B cell (primary cell): ENCODE results near the gene IL9. TPM values are rescaled to one million over a fixed set of nuclear protein-coding genes. Genes with fewer than 3 reads are reported as not detected.

Experiments used
- ATAC-seq: fragments of 200-7000 bp; cut with Tn5 transposase; one replicate; pipeline ENCODE4 v1.10.0; 2021; ENCODE audit warnings: low read depth, mild to moderate bottlenecking, moderate number of reproducible peaks, moderate library complexity
- CTCF ChIA-PET: fragments of 350-600 bp; sonication (Branson Sonifier 250); formaldehyde crosslinking; loops from one replicate; lab custom pipeline; 2021; ENCODE audit warnings: antibody characterized with exemption, inconsistent platforms; lab: Charles Lee
- POLR2A ChIA-PET: fragments of 350-600 bp; sonication (Branson Sonifier 250); formaldehyde crosslinking; loops from one replicate; lab custom pipeline; 2021; ENCODE audit warnings: antibody characterized with exemption; lab: Charles Lee
- DNase-seq: peaks from one replicate; pipeline ENCODE4 v3.0.0; 2013
- H2AFZ ChIP-seq: 2 replicates; pipeline ENCODE4 v1.6.1; 2012; ENCODE audit warnings: mild to moderate bottlenecking, low read depth, low read length; ENCODE audit not compliant: insufficient read depth, poor library complexity, severe bottlenecking
- H3K27ac ChIP-seq, 2 donors: 1 replicate in 1 of 2; 2 replicates in 1 of 2; pipeline ENCODE4 v1.5.1; 2012 to 2013; ENCODE audit warnings: low read length in 2 of 2, mild to moderate bottlenecking in 2 of 2, moderate library complexity in 1 of 2
- H3K27me3 ChIP-seq, 4 experiments: fragments of 200-600 bp in 1 of 4; sonication (generic) in 1 of 4; replicated peaks in 1 of 4; 1 replicate in 2 of 4; 2 replicates in 2 of 4; pipeline versions ENCODE4 v1.6.1 to v1.7.0; 2013 to 2016; ENCODE audit warnings: low read length in 3 of 4, mild to moderate bottlenecking in 2 of 4, mixed read lengths in 1 of 4, moderate library complexity in 1 of 4; ENCODE audit not compliant: insufficient read depth in 4 of 4, control insufficient read depth in 3 of 4; ENCODE audit errors: control extremely low read depth in 1 of 4
- H3K36me3 ChIP-seq, 2 experiments: replicated peaks in 1 of 2; 1 replicate in 1 of 2; 2 replicates in 1 of 2; pipeline versions ENCODE4 v1.6.1 to v1.7.1; 2013; ENCODE audit warnings: low read length in 1 of 2; ENCODE audit not compliant: insufficient read depth in 2 of 2, control insufficient read depth in 1 of 2; ENCODE audit errors: control extremely low read depth in 1 of 2, extremely low read depth in 1 of 2
- H3K4me1 ChIP-seq, 2 donors: fragments of 200-600 bp in 1 of 2; sonication (generic) in 1 of 2; 1 replicate in 1 of 2; 2 replicates in 1 of 2; pipeline versions ENCODE4 v1.5.1 to v1.6.1; 2013 to 2017; ENCODE audit warnings: low read length in 2 of 2; ENCODE audit not compliant: control insufficient read depth in 2 of 2, insufficient read depth in 2 of 2
- H3K4me2 ChIP-seq: replicated peaks from 2 replicates; pipeline ENCODE3; 2012; ENCODE audit warnings: mild to moderate bottlenecking, low read depth, low read length; ENCODE audit not compliant: poor library complexity, severe bottlenecking
- H3K4me3 ChIP-seq, 5 experiments: fragments of 200-600 bp in 1 of 5; sonication (generic) in 1 of 5; 1 replicate in 3 of 5; 2 replicates in 2 of 5; pipeline versions ENCODE4 v1.5.1 to v1.7.0; 2011 to 2016; ENCODE audit warnings: low read length in 4 of 5, mild to moderate bottlenecking in 4 of 5, low read depth in 2 of 5, control low read depth in 1 of 5, moderate library complexity in 1 of 5; ENCODE audit not compliant: insufficient read depth in 1 of 5; ENCODE audit errors: control extremely low read depth in 1 of 5, extremely low read depth in 1 of 5
- H3K79me2 ChIP-seq: fragments of 200-600 bp; sonication (generic); one replicate; pipeline ENCODE4 v1.6.0; 2016; ENCODE audit warnings: low read length; ENCODE audit not compliant: control insufficient read depth, insufficient read depth
- H3K9ac ChIP-seq: fragments of 200-600 bp; sonication (generic); 2 replicates; pipeline ENCODE4 v1.6.1; 2017; ENCODE audit warnings: mild to moderate bottlenecking, low read length, moderate library complexity
- H3K9me3 ChIP-seq, 3 donors: one replicate each; pipeline versions ENCODE4 v1.6.1 to v1.7.1; 2013; ENCODE audit warnings: low read length in 2 of 3; ENCODE audit not compliant: control insufficient read depth in 2 of 3, insufficient read depth in 1 of 3; ENCODE audit errors: control extremely low read depth in 1 of 3
- H4K20me1 ChIP-seq: 2 replicates; pipeline ENCODE4 v1.6.0; 2012; ENCODE audit warnings: mild to moderate bottlenecking, low read length; ENCODE audit not compliant: insufficient read depth, control insufficient read depth, poor library complexity, severe bottlenecking
- H3K27ac Mint-ChIP-seq: one replicate; pipeline ENCODE4 v1.8.0; 2021; ENCODE audit warnings: mixed read lengths
- H3K27me3 Mint-ChIP-seq: one replicate; pipeline ENCODE4 v1.8.0; 2021; ENCODE audit warnings: mixed read lengths
- H3K4me1 Mint-ChIP-seq: one replicate; pipeline ENCODE4 v1.8.0; 2021; ENCODE audit warnings: mixed read lengths
- H3K4me3 Mint-ChIP-seq: one replicate; pipeline ENCODE4 v1.8.0; 2021; ENCODE audit warnings: mixed read lengths
- H3K9me3 Mint-ChIP-seq: one replicate; pipeline ENCODE4 v1.8.0; 2022; ENCODE audit warnings: mixed read lengths; ENCODE audit not compliant: insufficient read depth
- EZH2 ChIP-seq: IDR thresholded peaks from 2 replicates; pipeline ENCODE4 v1.6.1; 2012; ENCODE audit warnings: borderline replicate concordance, low read depth, mild to moderate bottlenecking, moderate library complexity, low read length; ENCODE audit not compliant: insufficient read depth, poor library complexity, severe bottlenecking
- WGBS: methylation state at CpG from one replicate; pipeline ENCODE4 v1.1.5; 2013; ENCODE audit warnings: missing lambda C conversion rate; ENCODE audit not compliant: insufficient coverage; 5-methylcytosine and 5-hydroxymethylcytosine counted together
- intact Hi-C: fragments of 100-400 bp; cut with micrococcal nuclease; formaldehyde crosslinking; loops from one replicate; pipeline ENCODE4 v1.10.0; 2022
- polyA plus RNA-seq: library from polyadenylated mRNA; depleted of rRNA; stranded (reverse); fragments of >200 nt; gene quantifications from 2 replicates; pipeline ENCODE4 v1.2.3, GENCODE V29; 2012
- total RNA-seq, 2 donors: library from RNA; stranded (reverse); fragments of 120-200 nt in 1 of 2; gene quantifications; 1 replicate in 1 of 2; 2 replicates in 1 of 2; pipeline versions ENCODE4 v1.2.3 to v1.2.4, GENCODE V29; 2013 to 2022
- TF ChIP-seq, protein P1 (sequence below): fragments of 200-600 bp; IDR thresholded peaks from one replicate; pipeline ENCODE4 v1.8.0; 2022; ENCODE audit warnings: antibody characterized with exemption, mild to moderate bottlenecking

The IL9 gene
- total and polyA plus RNA-seq, 2 donors (not counting 1 experiment from before 2014, with no cell fraction given): not detected

GRCh38 chr5:135879591-135879990, 16.1 kb downstream of the IL9 start:
- Histone ChIP-seq H3K4me3 (no peak overlapping the region), H4K20me1 (no peaks in the 10 kb centered on the region), H3K9ac (no peak overlapping the region), H3K4me1 (no peaks in the 10 kb centered on the region), H3K9me3 (no peaks in the 10 kb centered on the region), H3K79me2 (no peaks in the 10 kb centered on the region), H3K27ac (no peak overlapping the region), H3K27me3 (peaks cover 0 to 4% (median 0%) of the 10 kb centered on the region in 4 experiments), H3K4me2 (no peak overlapping the region), H2AFZ (no peak overlapping the region), H3K36me3 (no peaks in the 10 kb centered on the region)
- Mint-ChIP-seq H3K27me3 (peaks cover 32% of the 10 kb centered on the region), H3K9me3 (no peaks in the 10 kb centered on the region), H3K4me1 (no peaks in the 10 kb centered on the region), H3K27ac (no peak overlapping the region), H3K4me3 (no peak overlapping the region)
- ChIA-PET CTCF (no interaction called here), POLR2A (no interaction called here)
- WGBS: 86% methylated on average over 3 of the region's 3 CpGs
- DNase-seq (no peak), ATAC-seq (no peak)
- TF ChIP-seq EZH2: no peak
- TF ChIP-seq, protein P1, sequence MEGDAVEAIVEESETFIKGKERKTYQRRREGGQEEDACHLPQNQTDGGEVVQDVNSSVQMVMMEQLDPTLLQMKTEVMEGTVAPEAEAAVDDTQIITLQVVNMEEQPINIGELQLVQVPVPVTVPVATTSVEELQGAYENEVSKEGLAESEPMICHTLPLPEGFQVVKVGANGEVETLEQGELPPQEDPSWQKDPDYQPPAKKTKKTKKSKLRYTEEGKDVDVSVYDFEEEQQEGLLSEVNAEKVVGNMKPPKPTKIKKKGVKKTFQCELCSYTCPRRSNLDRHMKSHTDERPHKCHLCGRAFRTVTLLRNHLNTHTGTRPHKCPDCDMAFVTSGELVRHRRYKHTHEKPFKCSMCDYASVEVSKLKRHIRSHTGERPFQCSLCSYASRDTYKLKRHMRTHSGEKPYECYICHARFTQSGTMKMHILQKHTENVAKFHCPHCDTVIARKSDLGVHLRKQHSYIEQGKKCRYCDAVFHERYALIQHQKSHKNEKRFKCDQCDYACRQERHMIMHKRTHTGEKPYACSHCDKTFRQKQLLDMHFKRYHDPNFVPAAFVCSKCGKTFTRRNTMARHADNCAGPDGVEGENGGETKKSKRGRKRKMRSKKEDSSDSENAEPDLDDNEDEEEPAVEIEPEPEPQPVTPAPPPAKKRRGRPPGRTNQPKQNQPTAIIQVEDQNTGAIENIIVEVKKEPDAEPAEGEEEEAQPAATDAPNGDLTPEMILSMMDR: no peak
- intact Hi-C loops: no loop called here

DNA sequence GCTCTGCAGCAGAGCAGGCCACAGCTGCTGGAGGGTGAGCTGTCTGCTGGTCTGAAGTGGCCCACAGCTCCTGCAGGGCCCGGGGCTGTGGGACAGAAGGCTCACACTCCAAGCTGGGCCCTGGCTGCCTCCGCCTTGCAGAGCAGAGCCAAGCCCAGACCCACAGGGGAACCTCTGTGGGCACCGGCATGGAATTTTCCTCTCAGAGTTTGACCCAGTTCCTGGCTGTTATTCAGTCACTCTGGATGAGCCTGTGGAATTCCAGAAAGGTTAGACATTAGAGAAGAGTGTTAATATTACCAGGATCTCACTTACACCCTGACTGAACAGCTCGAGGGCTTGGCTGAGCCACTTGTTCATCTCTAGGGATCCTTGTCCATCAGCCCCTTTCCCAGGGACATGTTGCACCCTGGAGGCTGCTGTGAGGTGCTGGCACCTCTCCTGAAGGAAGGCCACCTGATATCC, 17.5 kb downstream of the IL9 start:
- ChIA-PET CTCF (no interaction called here), POLR2A (no interaction called here)
- no peak overlapping the region for H3K4me3 Mint-ChIP-seq
- Histone ChIP-seq H3K9ac (no peak overlapping the region), H3K4me1 (no peaks in the 10 kb centered on the region), H2AFZ (no peak overlapping the region), H3K9me3 (no peaks in the 10 kb centered on the region), H3K27ac (no peak overlapping the region), H3K4me2 (no peak overlapping the region), H3K27me3 (peaks cover 0 to 4% (median 0%) of the 10 kb centered on the region in 4 experiments), H3K36me3 (no peaks in the 10 kb centered on the region), H4K20me1 (no peaks in the 10 kb centered on the region), H3K79me2 (no peaks in the 10 kb centered on the region), H3K4me3 (no peak overlapping the region)
- DNase-seq (no peak), ATAC-seq (no peak)
- peaks cover 34% of the 10 kb centered on the region for H3K27me3 Mint-ChIP-seq
- intact Hi-C loops: no loop called here
- no peaks in the 10 kb centered on the region for H3K4me1 Mint-ChIP-seq
- H3K27ac Mint-ChIP-seq: no peak overlapping the region
- TF ChIP-seq EZH2: no peak
- TF ChIP-seq, protein P1: no peak
- 84% methylated on average over 4 of the region's 4 CpGs for WGBS
- H3K9me3 Mint-ChIP-seq: no peaks in the 10 kb centered on the region
